Measurements from ENCODE around the gene SPATA24.
"Not testable (repeated sequence)": the region's sequence is repeated elsewhere in the genome, so short reads cannot be mapped to it uniquely, and the experiment has no call there.

SPATA24 gene, protein sequence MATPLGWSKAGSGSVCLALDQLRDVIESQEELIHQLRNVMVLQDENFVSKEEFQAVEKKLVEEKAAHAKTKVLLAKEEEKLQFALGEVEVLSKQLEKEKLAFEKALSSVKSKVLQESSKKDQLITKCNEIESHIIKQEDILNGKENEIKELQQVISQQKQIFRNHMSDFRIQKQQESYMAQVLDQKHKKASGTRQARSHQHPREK

DNA sequence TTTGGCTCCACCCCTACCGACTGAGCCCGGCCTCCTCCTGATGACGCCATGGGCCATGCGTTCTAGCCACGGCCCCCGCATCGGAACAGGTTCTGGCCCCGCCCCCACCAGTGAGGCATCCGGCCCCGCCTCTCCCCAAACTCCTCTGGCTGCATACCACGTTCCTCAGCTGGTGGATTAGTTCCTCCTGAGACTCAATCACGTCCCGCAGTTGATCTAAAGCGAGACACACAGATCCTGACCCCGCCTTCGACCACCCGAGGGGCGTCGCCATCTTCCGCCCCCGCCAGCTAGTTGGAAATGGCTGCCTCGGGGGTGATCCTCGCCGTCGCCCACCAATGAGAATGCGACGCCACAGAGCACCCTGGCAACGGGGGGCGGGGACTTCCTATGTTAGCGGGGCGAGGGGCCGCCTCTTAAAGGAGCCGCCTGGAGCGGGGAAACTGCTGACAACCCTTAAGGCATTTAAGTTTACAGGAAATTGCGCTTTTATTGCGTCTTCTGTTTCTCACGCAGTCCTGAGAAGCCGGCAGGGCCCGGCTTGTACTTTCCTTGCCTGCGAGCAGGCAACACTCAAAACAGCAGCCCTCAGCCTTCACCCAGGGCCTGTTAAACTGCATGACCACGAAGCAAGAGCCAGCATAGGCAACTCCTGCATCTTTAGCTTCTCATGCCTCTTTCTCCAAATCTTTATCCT is at the start of gene SPATA24:
TSS of gene SPATA24 (minus strand) at position 303 of the 697 bp plus-strand sequence. CDS start at position 274, 29 bp downstream.
- peak; percentile 97 for DNase-seq (ENCODE audit: low read depth)

DNA sequence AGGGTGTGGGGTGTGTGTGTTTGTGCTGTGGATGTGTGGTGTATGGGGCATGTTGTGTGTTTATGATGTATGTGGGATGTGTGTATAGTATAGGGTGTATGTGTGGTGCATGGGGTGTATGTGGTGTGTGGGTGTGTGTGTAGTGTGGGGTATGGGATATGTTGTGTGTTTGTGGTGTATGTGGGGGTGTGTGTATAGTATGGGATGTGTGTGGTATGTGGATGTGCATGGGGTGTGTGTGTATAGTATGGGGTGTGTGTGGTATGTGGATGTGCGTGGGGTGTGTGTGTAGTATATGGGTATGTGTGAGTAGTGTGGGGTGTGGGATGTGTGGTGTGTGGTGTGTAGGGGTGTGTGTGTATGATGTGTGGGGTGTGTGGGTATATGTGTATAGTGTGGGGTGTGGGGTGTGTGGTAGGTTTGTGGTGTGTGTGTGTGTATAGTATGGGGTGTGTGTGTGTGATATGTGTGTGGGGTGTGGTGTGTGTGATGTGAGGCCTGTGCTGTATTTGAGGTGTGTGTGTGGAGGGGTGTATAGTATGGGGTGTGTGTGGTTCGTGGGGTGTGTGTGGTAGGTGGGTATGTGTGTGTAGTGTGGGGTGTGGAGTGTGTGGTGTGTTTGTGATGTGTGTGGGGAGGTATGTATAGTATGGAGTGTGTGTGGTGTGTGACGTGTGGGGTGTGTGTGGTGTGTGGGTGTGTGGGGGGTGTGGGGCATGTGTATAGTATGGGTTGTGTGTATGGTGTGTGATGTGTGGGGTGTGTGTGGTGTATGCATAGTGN is 48.2 kb upstream of the SPATA24 start:
- no peak for DNase-seq (ENCODE audit: low read depth)

DNA sequence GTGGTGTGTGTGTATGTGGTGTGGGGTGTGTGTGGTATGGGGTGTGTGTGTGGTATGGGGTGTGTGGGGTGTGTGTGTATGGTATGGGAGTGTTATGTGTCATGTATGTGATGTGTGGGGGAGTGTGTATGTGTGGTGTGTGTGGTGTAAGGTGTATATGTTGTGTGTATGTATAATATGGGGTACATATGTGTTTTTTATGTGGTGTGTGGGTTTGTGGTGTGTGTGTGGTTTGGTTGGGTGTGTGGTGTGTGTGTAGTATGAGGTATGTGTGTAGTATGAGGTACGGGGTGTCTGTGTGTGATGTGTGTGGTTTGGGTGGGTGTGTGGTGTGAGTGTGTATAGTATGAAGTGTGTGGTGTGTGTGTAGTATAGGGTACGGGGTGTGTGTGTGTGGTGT is 47.3 kb upstream of the SPATA24 start:
- no peak for DNase-seq (ENCODE audit: low read depth)

DNA sequence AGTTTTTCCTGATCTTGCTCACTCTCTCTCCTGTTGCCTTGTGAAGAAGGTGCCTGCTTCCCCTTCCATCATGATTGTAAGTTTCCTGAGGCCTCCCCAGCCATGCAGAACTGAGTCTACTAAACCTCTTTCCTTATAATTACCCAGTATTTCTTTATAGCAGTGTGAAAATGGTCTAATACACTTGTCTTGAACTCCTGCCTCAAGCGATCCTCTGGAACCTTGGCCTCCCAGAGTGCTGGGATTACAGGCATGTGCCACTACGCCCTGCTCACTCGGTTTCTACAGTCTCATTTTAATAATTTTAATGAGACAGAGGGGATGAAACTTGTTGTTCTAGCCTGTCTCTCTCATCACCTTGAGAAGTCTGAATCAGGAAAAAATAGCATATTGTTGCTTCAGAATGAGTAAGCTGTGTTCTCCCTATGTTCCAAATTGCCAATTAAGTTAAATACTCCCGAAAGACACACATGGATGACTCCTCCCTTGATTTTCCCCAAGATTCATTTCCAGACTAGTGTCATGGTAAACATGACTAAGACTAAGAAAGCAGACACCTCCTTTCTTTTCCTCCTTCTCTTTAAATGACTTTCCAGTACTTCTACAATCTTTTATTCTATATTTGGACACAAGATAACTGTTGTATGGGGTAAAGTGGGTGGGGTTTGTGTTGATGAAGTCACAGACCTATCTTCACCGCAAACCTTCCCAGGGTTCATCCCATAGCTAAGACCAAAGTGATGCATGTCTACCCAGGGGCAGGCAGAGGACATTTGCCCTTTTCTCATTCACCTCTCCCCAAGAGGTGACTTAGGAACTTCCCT is 43.3 kb upstream of the SPATA24 start:
- DNase-seq (ENCODE audit: low read depth): no peak

DNA sequence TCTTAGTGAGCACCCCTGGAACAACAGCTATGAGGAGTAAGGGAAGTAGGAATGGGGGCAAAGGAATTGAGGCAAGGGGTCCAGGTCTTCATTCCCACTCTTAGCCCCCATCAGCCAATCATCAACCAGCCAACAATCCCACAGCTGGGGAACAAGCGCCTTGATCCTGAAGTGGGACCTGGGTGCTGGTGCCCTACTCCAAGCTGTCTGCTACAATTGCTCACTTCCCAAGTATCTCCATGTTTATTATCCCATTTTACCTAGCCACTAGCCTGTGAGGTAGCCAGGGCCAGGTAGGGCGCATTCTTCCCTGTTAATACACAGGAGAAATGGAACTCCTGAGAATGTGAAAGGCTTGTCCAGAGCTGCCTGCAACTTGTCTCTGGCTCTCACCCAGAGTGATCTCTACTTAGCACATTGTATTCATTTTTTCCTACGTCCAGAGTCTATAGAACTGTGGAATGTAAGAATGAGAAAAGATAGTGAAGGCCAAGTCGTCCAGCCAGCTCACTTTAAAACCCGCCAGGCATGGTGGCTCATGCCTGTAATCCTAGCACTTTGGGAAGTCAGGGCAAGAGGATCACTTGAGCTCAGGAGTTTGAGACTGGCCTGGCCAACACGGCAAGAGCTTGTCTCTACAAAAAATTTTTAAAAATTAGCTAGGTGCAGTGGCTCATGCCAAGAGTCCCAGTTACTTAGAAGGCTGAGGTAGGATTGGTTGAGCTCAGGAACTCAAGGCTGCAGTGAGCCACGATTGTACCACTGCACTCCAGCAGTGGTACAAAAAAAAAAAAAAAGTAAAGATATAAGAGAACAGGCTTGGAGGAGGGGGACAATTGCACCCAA is 41.7 kb upstream of the SPATA24 start:
- DNase-seq (ENCODE audit: low read depth): no peak

DNA sequence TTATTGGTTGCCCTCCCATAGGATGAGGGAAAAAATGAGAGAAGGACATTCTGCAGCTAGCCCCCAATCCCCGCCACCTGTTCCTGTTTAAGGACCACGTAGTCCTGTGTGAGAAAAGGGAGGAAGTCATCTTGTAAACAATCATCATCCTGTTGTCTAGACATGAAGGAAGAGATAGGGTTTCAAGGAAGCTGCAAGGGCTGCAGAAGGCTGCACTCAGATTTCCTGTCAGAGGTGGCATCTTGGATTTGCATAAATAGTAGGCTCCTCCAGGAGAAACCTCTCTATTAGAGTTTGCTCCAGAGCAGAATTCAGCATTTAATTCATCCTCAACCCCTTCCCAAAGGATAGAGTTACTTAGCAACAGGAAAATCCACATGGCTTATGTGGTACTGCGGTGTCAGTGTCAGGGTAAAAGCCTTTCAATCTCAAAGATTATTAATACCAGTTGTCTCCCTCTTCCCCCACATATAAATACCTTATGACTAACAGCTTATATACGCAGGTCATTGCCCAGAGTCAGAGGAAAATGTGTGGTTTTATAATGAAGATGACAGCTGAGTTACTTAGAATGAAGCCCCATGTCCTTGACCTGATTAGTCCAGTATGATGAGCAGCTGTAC is 40.1 kb upstream of the SPATA24 start:
- DNase-seq (ENCODE audit: low read depth): no peak

DNA sequence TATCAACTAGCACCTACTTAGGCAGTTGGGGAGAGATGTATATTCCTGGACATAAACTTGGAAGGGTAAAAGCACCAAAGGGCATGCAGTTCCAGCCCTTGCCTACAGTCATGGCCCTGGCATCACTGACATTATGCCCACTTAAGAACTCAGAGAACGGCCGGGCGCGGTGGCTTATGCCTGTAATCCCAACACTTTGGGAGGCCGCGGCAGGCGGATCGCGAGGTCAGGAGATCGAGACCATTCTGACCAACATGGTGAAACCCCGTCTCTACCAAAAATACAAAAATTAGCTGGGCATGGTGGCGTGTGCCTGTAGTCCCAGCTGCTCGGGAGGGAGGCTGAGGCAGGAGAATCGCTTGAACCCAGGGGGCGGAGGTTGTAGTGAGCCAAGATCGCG is 36.5 kb upstream of the SPATA24 start:
- not testable (repeated sequence) for DNase-seq (ENCODE audit: low read depth)

DNA sequence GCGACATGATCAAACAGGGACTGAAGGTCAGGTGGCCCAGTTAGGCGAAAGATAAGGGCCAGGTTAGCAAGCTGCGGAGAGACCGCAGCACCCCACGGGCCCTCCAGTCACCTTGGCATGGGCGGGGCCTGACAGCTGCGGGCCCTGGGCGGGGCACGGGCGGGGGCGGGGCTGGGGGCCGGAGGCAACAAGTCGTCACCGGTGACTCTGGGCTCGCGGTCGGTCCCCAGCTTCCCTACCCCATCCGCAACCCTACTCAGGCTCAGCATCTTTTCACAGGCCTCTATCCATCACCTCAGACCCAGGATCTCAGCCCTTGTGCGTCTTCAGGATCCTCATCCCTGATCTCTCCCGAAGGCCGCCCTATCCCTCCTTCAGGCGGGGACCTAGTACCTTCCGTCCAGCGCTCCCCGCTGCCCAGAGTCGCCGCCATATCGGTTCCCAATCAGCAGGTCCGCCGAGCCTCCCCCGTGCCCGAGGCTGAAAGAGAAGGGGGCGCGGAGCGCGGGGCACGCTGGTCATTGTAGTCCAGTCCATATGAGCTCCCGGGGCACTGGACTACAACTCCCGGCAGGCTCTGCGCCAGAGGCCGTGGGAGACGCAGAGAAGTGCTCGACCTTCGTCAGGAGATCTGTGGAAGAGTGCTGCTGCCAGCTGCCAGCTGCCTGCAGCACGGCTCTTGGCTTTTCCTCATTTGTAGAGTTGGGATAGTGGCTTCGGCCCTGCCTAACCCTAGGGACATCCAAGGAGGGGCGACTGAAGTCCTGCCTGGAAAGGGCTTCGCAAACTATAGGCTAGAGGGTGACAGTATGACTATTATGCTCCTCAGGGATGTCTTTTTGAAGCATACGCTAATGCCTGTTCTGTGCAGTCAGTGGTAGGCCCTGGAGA is 35.4 kb upstream of the SPATA24 start, which contains the start of gene DNAJC18:
TSS of gene DNAJC18 (minus strand) at position 513 of the 891 bp plus-strand sequence. CDS start at position 433, 80 bp downstream.
- DNase-seq (ENCODE audit: low read depth): peak; percentile 84

DNA sequence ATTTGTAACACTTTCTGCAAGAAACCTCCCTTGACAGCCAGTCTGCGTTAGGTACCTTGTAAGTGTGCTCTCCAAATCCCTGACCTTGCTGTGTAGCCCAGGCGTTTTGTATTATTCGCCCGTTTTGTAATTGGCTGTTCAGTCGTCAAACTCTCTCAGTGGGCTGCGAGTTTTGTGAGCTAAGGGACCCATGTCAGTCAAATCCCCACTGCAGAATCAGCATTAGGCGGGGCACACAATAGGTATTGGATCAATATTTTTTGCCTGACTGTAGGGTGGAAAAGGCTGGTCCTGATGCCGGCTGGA is 34.8 kb upstream of the SPATA24 start:
- DNase-seq (ENCODE audit: low read depth): no peak

DNA sequence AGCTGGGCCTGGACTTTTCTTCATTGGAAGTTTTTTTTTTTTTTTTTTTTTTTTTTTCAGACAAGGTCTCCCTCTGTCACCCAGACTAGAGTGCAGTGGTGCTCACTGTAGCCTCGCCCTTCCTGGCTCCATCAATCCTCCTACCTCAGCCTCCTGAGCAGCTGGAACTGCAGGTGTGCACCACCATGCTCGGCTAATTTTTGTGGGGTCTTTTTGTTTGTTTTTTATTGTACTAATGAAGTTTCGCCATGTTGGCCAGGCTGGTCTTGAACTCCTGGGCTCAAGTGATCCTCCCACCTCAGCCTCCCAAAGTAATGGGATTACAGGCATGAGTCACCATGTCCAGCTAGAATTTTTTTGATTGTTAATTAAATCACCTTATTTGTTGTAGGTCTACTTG is 31.8 kb upstream of the SPATA24 start:
- DNase-seq (ENCODE audit: low read depth): no peak

DNA sequence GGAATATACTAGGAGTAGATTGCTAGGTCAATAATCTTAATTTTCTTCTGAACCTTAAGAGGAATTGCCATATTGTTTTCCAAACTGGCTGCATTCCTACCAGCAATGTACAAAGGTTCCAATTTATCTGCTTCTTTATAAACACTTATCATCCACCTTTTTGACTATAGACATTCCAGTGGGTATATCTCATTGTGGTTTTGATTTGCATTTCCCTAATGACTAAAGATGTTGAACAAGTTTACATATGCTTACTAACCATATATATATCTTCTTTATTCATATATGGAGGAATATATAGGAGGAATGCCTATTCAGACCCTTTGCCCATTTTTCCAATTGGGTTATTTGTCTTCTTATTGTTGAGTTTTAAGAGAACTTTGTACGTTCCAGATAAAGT is 27.8 kb upstream of the SPATA24 start:
- DNase-seq (ENCODE audit: low read depth): no peak

DNA sequence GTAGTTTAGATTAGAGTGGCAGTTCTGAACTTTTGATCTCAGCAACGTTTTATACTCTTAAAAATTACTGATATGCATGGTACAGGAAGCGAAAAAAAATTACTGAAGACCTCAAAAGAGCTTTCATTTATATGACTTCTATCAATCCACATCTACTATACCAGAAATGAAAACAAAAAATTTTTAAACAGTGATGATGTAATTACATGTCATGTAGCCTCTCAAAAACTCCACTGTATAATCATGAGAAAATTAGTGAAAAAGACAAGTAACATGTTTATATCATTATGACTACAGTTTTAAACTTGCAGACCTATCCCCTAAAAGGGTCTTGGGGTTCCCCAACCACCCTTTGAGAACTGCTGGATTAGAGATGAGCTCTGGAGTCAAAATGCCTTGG is 26.1 kb upstream of the SPATA24 start:
- no peak for DNase-seq (ENCODE audit: low read depth)

DNA sequence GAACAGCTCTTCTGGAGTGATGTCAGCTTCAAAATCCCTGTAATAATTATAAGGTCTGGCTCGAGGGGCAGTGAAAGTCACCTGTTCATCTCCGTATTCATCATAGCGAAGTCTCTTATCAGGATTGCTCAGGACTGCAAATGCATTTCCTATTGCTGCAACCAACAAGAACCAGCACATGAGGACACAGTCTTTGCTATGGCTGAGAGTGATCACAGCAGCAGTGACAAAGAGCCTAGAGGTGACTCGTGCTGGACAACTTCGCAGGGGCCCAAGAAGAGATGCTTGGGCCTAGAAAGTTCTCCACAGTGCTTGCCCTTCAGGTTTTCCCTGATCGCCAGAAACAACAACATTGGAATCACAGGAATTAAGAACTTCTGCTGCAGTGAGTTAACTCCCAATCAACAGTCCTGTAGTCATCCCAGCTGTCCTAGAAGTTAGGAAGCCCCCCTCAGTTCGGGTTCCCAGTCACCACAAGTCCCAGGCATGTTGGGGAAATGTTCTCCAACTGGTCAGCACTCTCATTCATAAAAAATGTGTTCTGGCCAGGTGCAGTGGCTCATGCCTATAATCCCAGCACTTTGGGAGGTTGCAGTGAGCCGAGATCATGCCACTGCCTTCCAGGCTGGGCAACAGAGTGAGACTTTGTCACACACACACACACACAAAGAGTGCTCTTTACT is 22.5 kb upstream of the SPATA24 start:
- DNase-seq (ENCODE audit: low read depth): no peak

DNA sequence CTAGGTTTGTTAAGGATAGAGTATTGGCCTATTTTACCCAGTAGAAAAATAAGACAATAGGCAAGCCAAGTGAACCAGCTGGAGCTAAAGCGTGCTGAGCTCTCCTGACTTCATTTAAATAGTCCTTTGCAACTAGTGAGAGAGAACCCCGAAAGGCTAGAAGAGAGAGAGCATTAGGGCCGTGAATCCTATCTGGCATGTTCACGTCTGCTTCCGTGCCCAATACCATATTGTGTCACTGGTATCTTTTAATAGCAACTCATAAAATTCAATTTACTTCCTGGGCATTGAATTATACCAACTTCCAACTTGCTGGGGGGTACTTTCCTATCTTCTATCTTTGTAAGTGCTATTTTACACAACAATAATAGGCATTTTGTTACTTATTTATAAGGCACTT is 21.6 kb upstream of the SPATA24 start:
- no peak for DNase-seq (ENCODE audit: low read depth)

DNA sequence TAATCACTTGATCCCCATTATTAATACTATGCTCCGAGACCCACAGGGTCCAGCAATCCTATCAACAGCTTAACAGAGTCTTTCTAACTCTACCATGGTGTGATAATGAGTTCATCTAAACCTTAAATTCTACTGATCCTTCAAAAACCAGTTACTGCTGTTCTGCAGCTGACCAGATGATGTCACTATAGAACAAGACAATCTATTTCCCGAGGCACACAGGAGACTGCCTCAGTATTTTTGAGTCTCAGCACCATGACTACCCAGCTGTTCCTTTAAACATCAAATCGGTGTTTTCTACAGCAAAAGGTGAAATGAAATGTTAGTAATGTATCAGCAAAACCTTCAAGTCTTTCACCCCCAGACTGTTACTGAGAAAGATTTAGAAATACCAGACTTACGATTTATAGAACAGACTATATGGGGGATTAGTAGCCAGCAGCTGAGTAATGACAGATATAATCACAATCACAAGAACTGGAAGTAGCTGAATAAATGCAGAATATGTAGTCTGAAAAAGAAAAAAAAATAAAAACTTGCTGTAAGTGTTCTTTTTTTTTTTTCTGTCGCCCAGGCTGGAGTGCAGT is 18.5 kb upstream of the SPATA24 start:
- peak; percentile 24 for DNase-seq (ENCODE audit: low read depth)

DNA sequence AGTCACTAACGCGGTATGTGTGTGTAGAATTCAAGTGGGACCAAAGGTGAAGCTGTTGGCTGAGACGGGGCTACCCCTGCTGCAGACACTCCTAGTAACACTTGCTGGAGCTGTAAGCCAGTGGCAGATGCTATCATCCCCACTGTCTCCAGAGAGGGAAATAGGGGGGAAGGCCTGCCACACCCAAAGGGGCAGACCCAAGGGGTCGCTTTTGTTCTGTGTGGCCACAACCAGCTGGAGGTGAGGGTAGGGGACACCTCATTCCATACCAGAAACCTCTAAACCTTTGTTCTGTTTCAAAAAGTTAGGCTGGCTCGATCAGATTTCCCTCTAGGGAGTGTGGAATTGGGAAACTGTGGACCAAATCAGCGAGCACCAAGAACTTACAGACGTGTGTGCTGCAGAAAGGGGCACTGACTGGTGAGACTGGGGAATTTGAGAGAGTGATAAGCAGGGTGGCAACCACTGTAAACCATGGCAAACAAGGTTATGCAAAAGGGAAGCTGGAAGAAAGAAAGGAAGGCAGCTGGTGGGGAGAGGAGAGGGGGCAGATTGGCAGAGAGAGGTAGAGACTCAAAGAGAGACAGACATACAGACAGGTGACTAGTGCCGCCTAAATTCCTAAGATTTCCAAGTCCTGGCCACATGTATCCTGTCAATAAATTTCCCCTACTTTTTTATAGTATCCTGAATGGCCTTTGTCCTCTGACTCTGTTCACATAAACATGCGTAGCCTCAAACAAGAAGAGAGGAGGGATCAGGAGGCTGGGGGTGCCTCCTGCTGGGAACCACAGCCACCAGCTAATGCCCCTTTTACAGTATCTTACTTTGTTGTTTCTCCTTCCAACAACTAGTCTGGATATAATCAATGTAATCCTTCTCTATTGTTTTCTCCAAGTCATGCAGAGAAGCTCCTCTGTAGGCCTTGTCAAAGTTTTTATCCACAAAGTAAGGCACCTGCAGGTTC is 15.6 kb upstream of the SPATA24 start:
- DNase-seq (ENCODE audit: low read depth): no peak

DNA sequence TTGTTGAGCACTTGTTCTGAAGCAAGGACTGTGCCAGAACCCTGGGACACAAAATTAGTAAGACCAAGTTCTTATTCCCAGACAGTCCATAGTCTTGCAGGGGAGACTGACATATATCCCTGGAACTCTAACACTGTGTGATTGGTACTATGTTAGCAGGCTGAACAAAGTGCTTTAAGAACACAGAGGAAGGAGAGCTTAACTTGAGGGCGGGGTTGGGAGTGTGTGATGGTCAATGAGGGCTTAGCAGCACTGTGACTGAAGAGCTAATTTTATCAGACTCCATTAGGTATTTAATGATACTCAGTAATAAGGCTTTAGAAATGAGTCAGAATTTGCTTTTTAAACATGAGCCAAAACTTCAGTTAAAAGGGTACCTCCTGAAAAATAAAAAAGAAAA is 14.9 kb upstream of the SPATA24 start:
- no peak for DNase-seq (ENCODE audit: low read depth)

DNA sequence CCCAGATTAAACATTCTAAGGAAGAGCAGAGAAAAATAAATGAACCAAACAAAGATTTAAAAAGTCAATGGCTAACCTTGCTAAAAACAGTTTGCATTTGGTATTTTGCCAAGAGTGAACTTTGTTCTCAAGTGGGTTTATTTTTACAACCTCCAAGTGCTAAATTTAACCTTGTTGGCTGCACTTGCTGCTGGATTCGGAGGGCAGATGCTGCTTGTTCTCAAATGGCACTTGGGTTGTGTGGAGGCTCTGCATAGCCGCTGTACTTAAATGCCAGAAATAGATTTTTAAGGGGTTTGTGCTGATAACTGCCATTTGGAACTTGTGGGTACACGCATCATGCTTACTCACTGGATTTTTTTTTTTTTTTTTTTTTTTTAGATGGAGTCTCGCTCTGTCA is 13.3 kb upstream of the SPATA24 start:
- no peak for DNase-seq (ENCODE audit: low read depth)
